GM12878 (cell line): Measurements from ENCODE around the gene NGFR. TPM values are rescaled to one million over a fixed set of nuclear protein-coding genes. Genes with fewer than 3 reads are reported as not detected.

ENCODE experiments used
- CEBPB ChIP-seq, 2 experiments: fragments of 150-350 bp in 1 of 2; IDR thresholded peaks; 2 replicates each; pipeline ENCODE4 v1.6.1; 2012 to 2014; ENCODE audit warnings: low read depth in 2 of 2, low read length in 2 of 2, borderline replicate concordance in 1 of 2, inconsistent platforms in 1 of 2
- EED ChIP-seq: sonication (generic); IDR thresholded peaks from 2 replicates; pipeline ENCODE4 v1.6.1; 2016; ENCODE audit warnings: antibody characterized with exemption, low read depth
- EZH2 ChIP-seq: IDR thresholded peaks from 2 replicates; pipeline ENCODE4 v1.6.1; 2012; ENCODE audit warnings: low read depth, mild to moderate bottlenecking, control low read depth, inconsistent platforms, low read length, borderline replicate concordance; ENCODE audit not compliant: control insufficient read depth
- GABPA ChIP-seq: IDR thresholded peaks from 2 replicates; pipeline ENCODE4 v1.6.1; 2014; ENCODE audit warnings: antibody characterized with exemption, low read depth, mild to moderate bottlenecking, inconsistent platforms
- HDGF ChIP-seq: fragments of 450-650 bp; IDR thresholded peaks from 2 replicates; pipeline ENCODE4 v1.6.1; 2016; ENCODE audit warnings: antibody characterized with exemption
- IKZF1 ChIP-seq: fragments of 450-650 bp; conservative IDR thresholded peaks from 2 replicates; pipeline ENCODE4 v1.6.1; 2017; ENCODE audit warnings: antibody characterized with exemption, mild to moderate bottlenecking
- NBN ChIP-seq: fragments of 450-650 bp; IDR thresholded peaks from 2 replicates; pipeline ENCODE4 v1.6.1; 2016
- TCF3 ChIP-seq: IDR thresholded peaks from 2 replicates; pipeline ENCODE4 v1.6.1; 2012; ENCODE audit warnings: low read depth, mild to moderate bottlenecking, low read length, borderline replicate concordance; ENCODE audit not compliant: insufficient read depth
- polyA plus RNA-seq, 11 experiments: library from polyadenylated mRNA; depleted of rRNA in 4 of 11; unstranded in 6 of 11; stranded (reverse) in 5 of 11; fragments of >200 nt; fragmentation: Nextera tagmentation in 4 of 11; fragmentation: Illumina TruSeq in 1 of 11; extraction: Ambion mirVana in 4 of 11; extraction: Trizol in 1 of 11; gene quantifications; 1 replicate in 1 of 11; 2 replicates in 10 of 11; pipeline versions ENCODE4 v1.2.1 to v1.2.3, GENCODE V29; 2011 to 2016; ENCODE audit warnings: inconsistent platforms in 2 of 11, missing spikeins in 2 of 11, low read depth in 1 of 11
- total RNA-seq, 4 experiments: library from RNA; depleted of rRNA in 3 of 4; stranded (reverse); fragments of >200 nt in 3 of 4; fragmentation: Illumina TruSeq in 1 of 4; extraction: Trizol in 1 of 4; gene quantifications; 2 replicates each; pipeline versions ENCODE4 v1.2.1 to v1.2.3, GENCODE V29; 2013 to 2021
- TF ChIP-seq, protein P1 (sequence below): IDR thresholded peaks from 2 replicates; pipeline ENCODE4 v1.6.1; 2011; ENCODE audit warnings: borderline replicate concordance, low read depth, mild to moderate bottlenecking, moderate library complexity, low read length; ENCODE audit not compliant: insufficient read depth, poor library complexity, severe bottlenecking
- TF ChIP-seq, protein P2 (sequence below): fragments of 150-350 bp; IDR thresholded peaks from 2 replicates; pipeline ENCODE4 v1.6.1; 2016; ENCODE audit warnings: low read depth, low read length
- TF ChIP-seq, protein P3 (sequence below): IDR thresholded peaks from 2 replicates; pipeline ENCODE4 v1.6.1; 2012; ENCODE audit warnings: improper control_type of control experiment, low read depth, low read length; ENCODE audit not compliant: insufficient replicate concordance
- TF ChIP-seq, protein P4 (sequence below): fragments of 450-650 bp; IDR thresholded peaks from 2 replicates; pipeline ENCODE4 v1.6.1; 2017; ENCODE audit warnings: low read depth, mild to moderate bottlenecking, moderate library complexity
- TF ChIP-seq, protein P5 (sequence below): fragments of 450-650 bp; formaldehyde crosslinking; IDR thresholded peaks from 2 replicates; pipeline ENCODE4 v1.5.0; 2022; ENCODE audit warnings: mild to moderate bottlenecking, missing genetic modification characterization

NGFR gene
- total and polyA plus RNA-seq, 10 of the 15 experiments (the other 5 are each of a cell fraction or from before 2014, with no cell fraction given), result 0.05 to 0.28 (median 0.08) TPM; not detected in 1

DNA sequence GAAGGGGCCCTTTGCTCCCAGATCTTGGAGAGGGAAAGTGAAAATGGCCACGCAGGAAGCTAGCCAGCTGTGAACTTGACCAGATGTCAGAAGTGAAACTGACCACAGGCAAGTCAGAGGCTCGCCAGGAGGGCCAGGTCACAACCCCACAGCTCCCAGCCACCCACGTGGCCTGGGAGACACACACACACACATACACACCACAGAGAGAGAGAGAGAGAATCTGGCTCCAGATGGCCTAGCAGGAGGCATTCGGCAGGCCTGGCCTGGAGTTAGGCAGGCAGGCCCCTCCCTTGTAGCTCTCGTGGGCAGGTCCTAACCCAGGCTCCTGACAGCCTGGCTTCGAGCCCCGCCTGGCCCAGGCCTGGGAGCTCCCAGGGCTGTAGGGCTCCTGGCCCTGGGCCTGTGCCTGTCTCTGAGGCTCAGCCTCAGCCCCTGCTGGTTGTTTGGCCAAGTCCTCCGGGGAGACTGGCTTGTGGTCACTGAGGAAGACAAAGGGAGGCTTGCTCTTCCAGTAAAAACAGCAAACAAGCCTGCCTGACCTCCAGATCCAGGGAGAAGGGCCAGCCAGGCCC lies 20.2 kb downstream of the NGFR start (continued):
- TF ChIP-seq, protein P1, sequence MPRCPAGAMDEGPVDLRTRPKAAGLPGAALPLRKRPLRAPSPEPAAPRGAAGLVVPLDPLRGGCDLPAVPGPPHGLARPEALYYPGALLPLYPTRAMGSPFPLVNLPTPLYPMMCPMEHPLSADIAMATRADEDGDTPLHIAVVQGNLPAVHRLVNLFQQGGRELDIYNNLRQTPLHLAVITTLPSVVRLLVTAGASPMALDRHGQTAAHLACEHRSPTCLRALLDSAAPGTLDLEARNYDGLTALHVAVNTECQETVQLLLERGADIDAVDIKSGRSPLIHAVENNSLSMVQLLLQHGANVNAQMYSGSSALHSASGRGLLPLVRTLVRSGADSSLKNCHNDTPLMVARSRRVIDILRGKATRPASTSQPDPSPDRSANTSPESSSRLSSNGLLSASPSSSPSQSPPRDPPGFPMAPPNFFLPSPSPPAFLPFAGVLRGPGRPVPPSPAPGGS, result no peak
- TF ChIP-seq GABPA (no peak), TCF3 (peak; percentile 96), IKZF1 (peak; percentile 98), NBN (peak; percentile 82), CEBPB (IDR thresholded peaks at IDR 0.05; ENCODE audit: borderline replicate concordance in 1 of 2, low read depth in 2 of 2, low read length in 2 of 2) (no peak), HDGF (peak; percentile 97), EED (peak; percentile 95), EZH2 (no peak)
- TF ChIP-seq, protein P2, sequence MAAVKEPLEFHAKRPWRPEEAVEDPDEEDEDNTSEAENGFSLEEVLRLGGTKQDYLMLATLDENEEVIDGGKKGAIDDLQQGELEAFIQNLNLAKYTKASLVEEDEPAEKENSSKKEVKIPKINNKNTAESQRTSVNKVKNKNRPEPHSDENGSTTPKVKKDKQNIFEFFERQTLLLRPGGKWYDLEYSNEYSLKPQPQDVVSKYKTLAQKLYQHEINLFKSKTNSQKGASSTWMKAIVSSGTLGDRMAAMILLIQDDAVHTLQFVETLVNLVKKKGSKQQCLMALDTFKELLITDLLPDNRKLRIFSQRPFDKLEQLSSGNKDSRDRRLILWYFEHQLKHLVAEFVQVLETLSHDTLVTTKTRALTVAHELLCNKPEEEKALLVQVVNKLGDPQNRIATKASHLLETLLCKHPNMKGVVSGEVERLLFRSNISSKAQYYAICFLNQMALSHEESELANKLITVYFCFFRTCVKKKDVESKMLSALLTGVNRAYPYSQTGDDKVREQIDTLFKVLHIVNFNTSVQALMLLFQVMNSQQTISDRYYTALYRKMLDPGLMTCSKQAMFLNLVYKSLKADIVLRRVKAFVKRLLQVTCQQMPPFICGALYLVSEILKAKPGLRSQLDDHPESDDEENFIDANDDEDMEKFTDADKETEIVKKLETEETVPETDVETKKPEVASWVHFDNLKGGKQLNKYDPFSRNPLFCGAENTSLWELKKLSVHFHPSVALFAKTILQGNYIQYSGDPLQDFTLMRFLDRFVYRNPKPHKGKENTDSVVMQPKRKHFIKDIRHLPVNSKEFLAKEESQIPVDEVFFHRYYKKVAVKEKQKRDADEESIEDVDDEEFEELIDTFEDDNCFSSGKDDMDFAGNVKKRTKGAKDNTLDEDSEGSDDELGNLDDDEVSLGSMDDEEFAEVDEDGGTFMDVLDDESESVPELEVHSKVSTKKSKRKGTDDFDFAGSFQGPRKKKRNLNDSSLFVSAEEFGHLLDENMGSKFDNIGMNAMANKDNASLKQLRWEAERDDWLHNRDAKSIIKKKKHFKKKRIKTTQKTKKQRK, result no peak
- TF ChIP-seq, protein P3, sequence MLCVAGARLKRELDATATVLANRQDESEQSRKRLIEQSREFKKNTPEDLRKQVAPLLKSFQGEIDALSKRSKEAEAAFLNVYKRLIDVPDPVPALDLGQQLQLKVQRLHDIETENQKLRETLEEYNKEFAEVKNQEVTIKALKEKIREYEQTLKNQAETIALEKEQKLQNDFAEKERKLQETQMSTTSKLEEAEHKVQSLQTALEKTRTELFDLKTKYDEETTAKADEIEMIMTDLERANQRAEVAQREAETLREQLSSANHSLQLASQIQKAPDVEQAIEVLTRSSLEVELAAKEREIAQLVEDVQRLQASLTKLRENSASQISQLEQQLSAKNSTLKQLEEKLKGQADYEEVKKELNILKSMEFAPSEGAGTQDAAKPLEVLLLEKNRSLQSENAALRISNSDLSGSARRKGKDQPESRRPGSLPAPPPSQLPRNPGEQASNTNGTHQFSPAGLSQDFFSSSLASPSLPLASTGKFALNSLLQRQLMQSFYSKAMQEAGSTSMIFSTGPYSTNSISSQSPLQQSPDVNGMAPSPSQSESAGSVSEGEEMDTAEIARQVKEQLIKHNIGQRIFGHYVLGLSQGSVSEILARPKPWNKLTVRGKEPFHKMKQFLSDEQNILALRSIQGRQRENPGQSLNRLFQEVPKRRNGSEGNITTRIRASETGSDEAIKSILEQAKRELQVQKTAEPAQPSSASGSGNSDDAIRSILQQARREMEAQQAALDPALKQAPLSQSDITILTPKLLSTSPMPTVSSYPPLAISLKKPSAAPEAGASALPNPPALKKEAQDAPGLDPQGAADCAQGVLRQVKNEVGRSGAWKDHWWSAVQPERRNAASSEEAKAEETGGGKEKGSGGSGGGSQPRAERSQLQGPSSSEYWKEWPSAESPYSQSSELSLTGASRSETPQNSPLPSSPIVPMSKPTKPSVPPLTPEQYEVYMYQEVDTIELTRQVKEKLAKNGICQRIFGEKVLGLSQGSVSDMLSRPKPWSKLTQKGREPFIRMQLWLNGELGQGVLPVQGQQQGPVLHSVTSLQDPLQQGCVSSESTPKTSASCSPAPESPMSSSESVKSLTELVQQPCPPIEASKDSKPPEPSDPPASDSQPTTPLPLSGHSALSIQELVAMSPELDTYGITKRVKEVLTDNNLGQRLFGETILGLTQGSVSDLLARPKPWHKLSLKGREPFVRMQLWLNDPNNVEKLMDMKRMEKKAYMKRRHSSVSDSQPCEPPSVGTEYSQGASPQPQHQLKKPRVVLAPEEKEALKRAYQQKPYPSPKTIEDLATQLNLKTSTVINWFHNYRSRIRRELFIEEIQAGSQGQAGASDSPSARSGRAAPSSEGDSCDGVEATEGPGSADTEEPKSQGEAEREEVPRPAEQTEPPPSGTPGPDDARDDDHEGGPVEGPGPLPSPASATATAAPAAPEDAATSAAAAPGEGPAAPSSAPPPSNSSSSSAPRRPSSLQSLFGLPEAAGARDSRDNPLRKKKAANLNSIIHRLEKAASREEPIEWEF, result no peak
- TF ChIP-seq, protein P4, sequence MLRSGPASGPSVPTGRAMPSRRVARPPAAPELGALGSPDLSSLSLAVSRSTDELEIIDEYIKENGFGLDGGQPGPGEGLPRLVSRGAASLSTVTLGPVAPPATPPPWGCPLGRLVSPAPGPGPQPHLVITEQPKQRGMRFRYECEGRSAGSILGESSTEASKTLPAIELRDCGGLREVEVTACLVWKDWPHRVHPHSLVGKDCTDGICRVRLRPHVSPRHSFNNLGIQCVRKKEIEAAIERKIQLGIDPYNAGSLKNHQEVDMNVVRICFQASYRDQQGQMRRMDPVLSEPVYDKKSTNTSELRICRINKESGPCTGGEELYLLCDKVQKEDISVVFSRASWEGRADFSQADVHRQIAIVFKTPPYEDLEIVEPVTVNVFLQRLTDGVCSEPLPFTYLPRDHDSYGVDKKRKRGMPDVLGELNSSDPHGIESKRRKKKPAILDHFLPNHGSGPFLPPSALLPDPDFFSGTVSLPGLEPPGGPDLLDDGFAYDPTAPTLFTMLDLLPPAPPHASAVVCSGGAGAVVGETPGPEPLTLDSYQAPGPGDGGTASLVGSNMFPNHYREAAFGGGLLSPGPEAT, result peak; percentile 84
- TF ChIP-seq, protein P5, sequence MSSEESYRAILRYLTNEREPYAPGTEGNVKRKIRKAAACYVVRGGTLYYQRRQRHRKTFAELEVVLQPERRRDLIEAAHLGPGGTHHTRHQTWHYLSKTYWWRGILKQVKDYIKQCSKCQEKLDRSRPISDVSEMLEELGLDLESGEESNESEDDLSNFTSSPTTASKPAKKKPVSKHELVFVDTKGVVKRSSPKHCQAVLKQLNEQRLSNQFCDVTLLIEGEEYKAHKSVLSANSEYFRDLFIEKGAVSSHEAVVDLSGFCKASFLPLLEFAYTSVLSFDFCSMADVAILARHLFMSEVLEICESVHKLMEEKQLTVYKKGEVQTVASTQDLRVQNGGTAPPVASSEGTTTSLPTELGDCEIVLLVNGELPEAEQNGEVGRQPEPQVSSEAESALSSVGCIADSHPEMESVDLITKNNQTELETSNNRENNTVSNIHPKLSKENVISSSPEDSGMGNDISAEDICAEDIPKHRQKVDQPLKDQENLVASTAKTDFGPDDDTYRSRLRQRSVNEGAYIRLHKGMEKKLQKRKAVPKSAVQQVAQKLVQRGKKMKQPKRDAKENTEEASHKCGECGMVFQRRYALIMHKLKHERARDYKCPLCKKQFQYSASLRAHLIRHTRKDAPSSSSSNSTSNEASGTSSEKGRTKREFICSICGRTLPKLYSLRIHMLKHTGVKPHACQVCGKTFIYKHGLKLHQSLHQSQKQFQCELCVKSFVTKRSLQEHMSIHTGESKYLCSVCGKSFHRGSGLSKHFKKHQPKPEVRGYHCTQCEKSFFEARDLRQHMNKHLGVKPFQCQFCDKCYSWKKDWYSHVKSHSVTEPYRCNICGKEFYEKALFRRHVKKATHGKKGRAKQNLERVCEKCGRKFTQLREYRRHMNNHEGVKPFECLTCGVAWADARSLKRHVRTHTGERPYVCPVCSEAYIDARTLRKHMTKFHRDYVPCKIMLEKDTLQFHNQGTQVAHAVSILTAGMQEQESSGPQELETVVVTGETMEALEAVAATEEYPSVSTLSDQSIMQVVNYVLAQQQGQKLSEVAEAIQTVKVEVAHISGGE (CRISPR knock-in tag), result no peak
